Neural crest cell (in vitro differentiated cells): ENCODE measurements around the gene CCL17. TPM values are rescaled to one million over a fixed set of nuclear protein-coding genes. Genes with fewer than 3 reads are reported as not detected.

Experiments
- DNase-seq: peaks from one replicate; pipeline ENCODE4 v3.0.0; 2021; ENCODE audit warnings: low read depth, mixed read lengths, low spot score
- H3K27ac Mint-ChIP-seq: one replicate; pipeline ENCODE4 v1.8.0; 2021; ENCODE audit warnings: mild to moderate bottlenecking, mixed read lengths; ENCODE audit not compliant: unreplicated experiment
- H3K27me3 Mint-ChIP-seq: 2 replicates; pipeline ENCODE4 v1.8.0; 2021; ENCODE audit warnings: low read depth, mild to moderate bottlenecking, mixed read lengths
- H3K36me3 Mint-ChIP-seq: 2 replicates; pipeline ENCODE4 v1.8.0; 2021; ENCODE audit warnings: low read depth, mild to moderate bottlenecking, mixed read lengths
- H3K4me1 Mint-ChIP-seq: 2 replicates; pipeline ENCODE4 v1.8.0; 2021; ENCODE audit warnings: mixed read lengths
- H3K4me3 Mint-ChIP-seq: one replicate; pipeline ENCODE4 v1.8.0; 2021; ENCODE audit warnings: mild to moderate bottlenecking, mixed read lengths
- H3K9me3 Mint-ChIP-seq: 2 replicates; pipeline ENCODE4 v1.8.0; 2021; ENCODE audit warnings: mixed read lengths
- total RNA-seq: library from RNA; stranded (reverse); gene quantifications from 2 replicates; pipeline ENCODE4 v1.2.1, GENCODE V29; 2021
- TF ChIP-seq, protein P1 (sequence below): fragments of 200-600 bp; sonication (generic); conservative IDR thresholded peaks from 2 replicates; pipeline ENCODE4 v1.5.0; 2021; ENCODE audit warnings: antibody characterized with exemption, mild to moderate bottlenecking

CCL17 gene
- total RNA-seq, 1 donor from 2014 or later, result not detected

DNA sequence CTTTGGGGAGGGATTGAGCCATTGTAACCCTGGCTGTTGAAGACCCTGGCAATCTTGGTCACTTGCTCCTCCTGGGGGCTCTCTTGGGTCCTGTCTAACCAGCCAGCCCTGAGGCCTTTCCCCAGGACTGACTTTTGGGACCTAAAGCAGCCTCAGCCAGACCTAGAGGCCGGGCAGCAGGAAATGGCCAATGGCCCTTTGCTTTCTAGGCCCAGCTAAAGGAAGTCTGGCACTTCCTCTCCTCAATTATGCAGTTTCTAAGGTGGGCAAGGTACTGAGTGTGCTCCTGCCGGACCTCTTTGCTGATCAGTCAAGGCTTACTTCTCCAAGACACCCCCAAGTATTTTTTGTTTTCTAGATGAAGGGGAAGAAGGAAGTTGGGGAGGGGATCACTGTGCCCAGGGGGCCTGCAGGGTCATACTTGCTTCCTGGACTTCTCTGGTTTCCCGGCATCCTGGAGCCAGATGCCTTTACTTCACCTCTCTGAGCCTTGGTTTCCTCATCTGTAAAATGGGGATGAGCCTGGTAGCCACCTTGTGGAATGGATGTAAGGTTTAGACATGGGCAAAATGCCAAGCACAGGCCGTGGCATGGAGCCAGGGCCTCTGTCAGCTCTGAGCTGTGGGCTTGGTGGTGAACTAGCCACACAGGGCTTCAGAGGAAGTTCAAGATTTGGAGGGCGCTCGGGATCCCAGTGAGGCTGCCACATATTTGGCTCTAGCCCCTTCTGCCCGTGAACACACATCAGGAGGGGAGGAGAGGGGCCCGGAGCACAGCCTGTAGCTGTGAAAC, 23.7 kb upstream of the CCL17 start:
- H3K27ac Mint-ChIP-seq, result no peak overlapping the region

DNA sequence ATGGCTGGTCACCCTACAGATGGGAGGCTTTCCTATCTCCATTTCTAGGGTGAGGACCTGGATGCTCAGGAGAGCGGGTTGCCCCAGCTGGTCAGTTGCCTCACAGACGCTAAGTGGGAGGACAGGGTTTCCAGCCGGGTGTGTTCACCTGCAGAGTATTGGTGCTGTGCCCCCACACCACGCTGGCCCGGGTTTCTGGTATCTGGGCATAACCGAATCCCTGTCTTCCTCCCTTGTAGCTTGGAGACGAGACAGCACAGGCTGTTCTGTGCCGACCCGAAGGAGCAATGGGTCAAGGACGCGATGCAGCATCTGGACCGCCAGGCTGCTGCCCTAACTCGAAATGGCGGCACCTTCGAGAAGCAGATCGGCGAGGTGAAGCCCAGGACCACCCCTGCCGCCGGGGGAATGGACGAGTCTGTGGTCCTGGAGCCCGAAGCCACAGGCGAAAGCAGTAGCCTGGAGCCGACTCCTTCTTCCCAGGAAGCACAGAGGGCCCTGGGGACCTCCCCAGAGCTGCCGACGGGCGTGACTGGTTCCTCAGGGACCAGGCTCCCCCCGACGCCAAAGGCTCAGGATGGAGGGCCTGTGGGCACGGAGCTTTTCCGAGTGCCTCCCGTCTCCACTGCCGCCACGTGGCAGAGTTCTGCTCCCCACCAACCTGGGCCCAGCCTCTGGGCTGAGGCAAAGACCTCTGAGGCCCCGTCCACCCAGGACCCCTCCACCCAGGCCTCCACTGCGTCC, 22.6 kb upstream of the CCL17 start:
- Mint-ChIP-seq H3K27ac (no peak overlapping the region), H3K4me1 (peaks cover 14% of the 10 kb centered on the region), H3K36me3 (no peaks in the 10 kb centered on the region), H3K27me3 (peaks cover 3% of the 10 kb centered on the region), H3K9me3 (no peaks in the 10 kb centered on the region), H3K4me3 (no peak overlapping the region)
- DNase-seq, result no peak
- TF ChIP-seq, protein P1, sequence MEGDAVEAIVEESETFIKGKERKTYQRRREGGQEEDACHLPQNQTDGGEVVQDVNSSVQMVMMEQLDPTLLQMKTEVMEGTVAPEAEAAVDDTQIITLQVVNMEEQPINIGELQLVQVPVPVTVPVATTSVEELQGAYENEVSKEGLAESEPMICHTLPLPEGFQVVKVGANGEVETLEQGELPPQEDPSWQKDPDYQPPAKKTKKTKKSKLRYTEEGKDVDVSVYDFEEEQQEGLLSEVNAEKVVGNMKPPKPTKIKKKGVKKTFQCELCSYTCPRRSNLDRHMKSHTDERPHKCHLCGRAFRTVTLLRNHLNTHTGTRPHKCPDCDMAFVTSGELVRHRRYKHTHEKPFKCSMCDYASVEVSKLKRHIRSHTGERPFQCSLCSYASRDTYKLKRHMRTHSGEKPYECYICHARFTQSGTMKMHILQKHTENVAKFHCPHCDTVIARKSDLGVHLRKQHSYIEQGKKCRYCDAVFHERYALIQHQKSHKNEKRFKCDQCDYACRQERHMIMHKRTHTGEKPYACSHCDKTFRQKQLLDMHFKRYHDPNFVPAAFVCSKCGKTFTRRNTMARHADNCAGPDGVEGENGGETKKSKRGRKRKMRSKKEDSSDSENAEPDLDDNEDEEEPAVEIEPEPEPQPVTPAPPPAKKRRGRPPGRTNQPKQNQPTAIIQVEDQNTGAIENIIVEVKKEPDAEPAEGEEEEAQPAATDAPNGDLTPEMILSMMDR, result no peak

More for the DNA sequence above, 23.7 kb upstream of the CCL17 start:
- TF ChIP-seq, protein P1, result no peak
- H3K4me3 Mint-ChIP-seq, result no peak overlapping the region
- H3K27me3 Mint-ChIP-seq, result no peaks in the 10 kb centered on the region
- H3K4me1 Mint-ChIP-seq, result peaks cover 14% of the 10 kb centered on the region
- H3K9me3 Mint-ChIP-seq, result no peaks in the 10 kb centered on the region
- no peak for DNase-seq
- no peaks in the 10 kb centered on the region for H3K36me3 Mint-ChIP-seq

DNA sequence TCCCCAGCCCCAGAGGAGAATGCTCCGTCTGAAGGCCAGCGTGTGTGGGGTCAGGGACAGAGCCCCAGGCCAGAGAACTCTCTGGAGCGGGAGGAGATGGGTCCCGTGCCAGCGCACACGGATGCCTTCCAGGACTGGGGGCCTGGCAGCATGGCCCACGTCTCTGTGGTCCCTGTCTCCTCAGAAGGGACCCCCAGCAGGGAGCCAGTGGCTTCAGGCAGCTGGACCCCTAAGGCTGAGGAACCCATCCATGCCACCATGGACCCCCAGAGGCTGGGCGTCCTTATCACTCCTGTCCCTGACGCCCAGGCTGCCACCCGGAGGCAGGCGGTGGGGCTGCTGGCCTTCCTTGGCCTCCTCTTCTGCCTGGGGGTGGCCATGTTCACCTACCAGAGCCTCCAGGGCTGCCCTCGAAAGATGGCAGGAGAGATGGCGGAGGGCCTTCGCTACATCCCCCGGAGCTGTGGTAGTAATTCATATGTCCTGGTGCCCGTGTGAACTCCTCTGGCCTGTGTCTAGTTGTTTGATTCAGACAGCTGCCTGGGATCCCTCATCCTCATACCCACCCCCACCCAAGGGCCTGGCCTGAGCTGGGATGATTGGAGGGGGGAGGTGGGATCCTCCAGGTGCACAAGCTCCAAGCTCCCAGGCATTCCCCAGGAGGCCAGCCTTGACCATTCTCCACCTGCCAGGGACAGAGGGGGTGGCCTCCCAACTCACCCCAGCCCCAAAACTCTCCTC, 21.9 kb upstream of the CCL17 start:
- TF ChIP-seq, protein P1, result no peak
- Mint-ChIP-seq H3K9me3 (no peaks in the 10 kb centered on the region), H3K27ac (no peak overlapping the region), H3K27me3 (peaks cover 3% of the 10 kb centered on the region), H3K4me1 (peaks cover 9% of the 10 kb centered on the region), H3K4me3 (no peak overlapping the region), H3K36me3 (no peaks in the 10 kb centered on the region)
- DNase-seq, result no peak

DNA sequence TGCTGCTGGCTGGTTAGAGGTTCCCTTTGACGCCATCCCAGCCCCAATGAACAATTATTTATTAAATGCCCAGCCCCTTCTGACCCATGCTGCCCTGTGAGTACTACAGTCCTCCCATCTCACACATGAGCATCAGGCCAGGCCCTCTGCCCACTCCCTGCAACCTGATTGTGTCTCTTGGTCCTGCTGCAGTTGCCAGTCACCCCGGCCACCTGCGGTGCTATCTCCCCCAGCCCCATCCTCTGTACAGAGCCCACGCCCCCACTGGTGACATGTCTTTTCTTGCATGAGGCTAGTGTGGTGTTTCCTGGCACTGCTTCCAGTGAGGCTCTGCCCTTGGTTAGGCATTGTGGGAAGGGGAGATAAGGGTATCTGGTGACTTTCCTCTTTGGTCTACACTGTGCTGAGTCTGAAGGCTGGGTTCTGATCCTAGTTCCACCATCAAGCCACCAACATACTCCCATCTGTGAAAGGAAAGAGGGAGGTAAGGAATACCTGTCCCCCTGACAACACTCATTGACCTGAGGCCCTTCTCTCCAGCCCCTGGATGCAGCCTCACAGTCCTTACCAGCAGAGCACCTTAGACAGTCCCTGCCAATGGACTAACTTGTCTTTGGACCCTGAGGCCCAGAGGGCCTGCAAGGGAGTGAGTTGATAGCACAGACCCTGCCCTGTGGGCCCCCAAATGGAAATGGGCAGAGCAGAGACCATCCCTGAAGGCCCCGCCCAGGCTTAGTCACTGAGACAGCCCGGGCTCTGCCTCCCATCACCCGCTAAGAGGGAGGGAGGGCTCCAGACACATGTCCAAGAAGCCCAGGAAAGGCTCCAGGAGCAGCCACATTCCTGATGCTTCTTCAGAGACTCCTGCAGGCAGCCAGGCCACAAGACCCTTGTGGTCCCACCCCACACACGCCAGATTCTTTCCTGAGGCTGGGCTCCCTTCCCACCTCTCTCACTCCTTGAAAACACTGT, 21.0 kb upstream of the CCL17 start:
- H3K36me3 Mint-ChIP-seq, result no peaks in the 10 kb centered on the region
- H3K9me3 Mint-ChIP-seq, result no peaks in the 10 kb centered on the region
- no peak overlapping the region for H3K4me3 Mint-ChIP-seq
- TF ChIP-seq, protein P1, result no peak
- DNase-seq, result no peak
- peaks cover 3% of the 10 kb centered on the region for H3K27me3 Mint-ChIP-seq
- no peak overlapping the region for H3K27ac Mint-ChIP-seq
- H3K4me1 Mint-ChIP-seq, result peaks cover 4% of the 10 kb centered on the region
